ENCODE results near the gene KIAA2012. TPM values are rescaled to one million over a fixed set of nuclear protein-coding genes. Genes with fewer than 3 reads are reported as not detected.

KIAA2012 gene
- total and polyA plus RNA-seq, 2 donors (not counting 1 experiment from before 2014, with no cell fraction given): not detected

GRCh38 chr2:202193881-202194353, 120.9 kb downstream of the KIAA2012 start:
- Mint-ChIP-seq H3K9me3 (ENCODE audit: insufficient read depth) (no peaks in the 10 kb centered on the region), H3K27ac (no peak overlapping the region), H3K27me3 (no peaks in the 10 kb centered on the region), H3K4me1 (no peaks in the 10 kb centered on the region), H3K4me3 (no peak overlapping the region)
- ChIA-PET POLR2A (interaction anchor here (0.6 kb wide), 1 partner anchor 10 kb away, joined by 4 read pairs; no protein-coding TSS in a partner anchor), CTCF (no interaction called here)
- Histone ChIP-seq H3K79me2 (ENCODE audit: control insufficient read depth, insufficient read depth, low read length) (no peaks in the 10 kb centered on the region), H3K4me1 (ENCODE audit: control insufficient read depth in 2 of 2, insufficient read depth in 2 of 2, low read length in 2 of 2) (no peaks in the 10 kb centered on the region), H3K36me3 (replicated peaks in 1 of 2; ENCODE audit: control extremely low read depth in 1 of 2, control insufficient read depth in 1 of 2, extremely low read depth in 1 of 2, insufficient read depth in 2 of 2, low read length in 1 of 2) (no peaks in the 10 kb centered on the region), H4K20me1 (ENCODE audit: control insufficient read depth, insufficient read depth, low read length, poor library complexity, severe bottlenecking) (no peaks in the 10 kb centered on the region), H3K9me3 (ENCODE audit: control extremely low read depth in 1 of 3, control insufficient read depth in 2 of 3, insufficient read depth in 1 of 3, low read length in 2 of 3) (no peaks in the 10 kb centered on the region), H2AFZ (ENCODE audit: insufficient read depth, low read depth, low read length, poor library complexity, severe bottlenecking) (no peak overlapping the region), H3K4me3 (ENCODE audit: control extremely low read depth in 1 of 5, extremely low read depth in 1 of 5, insufficient read depth in 1 of 5, low read depth in 2 of 5, low read length in 4 of 5) (no peak overlapping the region), H3K27me3 (replicated peaks in 1 of 4; ENCODE audit: control extremely low read depth in 1 of 4, control insufficient read depth in 3 of 4, insufficient read depth in 4 of 4, low read length in 3 of 4) (no peaks in the 10 kb centered on the region), H3K27ac (ENCODE audit: low read length in 2 of 2) (no peak overlapping the region), H3K9ac (ENCODE audit: low read length) (no peak overlapping the region), H3K4me2 (replicated peaks; ENCODE audit: low read depth, low read length, poor library complexity, severe bottlenecking) (no peak overlapping the region)
- ATAC-seq (ENCODE audit: low read depth) (no peak), DNase-seq (no peak)
- intact Hi-C loops (cut with micrococcal nuclease): no loop called here
- TF ChIP-seq CTCF (IDR thresholded peaks at IDR 0.05) (no peak), EZH2 (IDR thresholded peaks at IDR 0.05; ENCODE audit: borderline replicate concordance, insufficient read depth, low read depth, low read length, poor library complexity, severe bottlenecking) (no peak)
- WGBS (ENCODE audit: insufficient coverage): 94% methylated on average over 6 of the region's 7 CpGs

- ChIA-PET CTCF (no interaction called here), POLR2A (interaction anchor here (0.6 kb wide), 1 partner anchor 9 kb away, joined by 4 read pairs; no protein-coding TSS in a partner anchor)
- no peaks in the 10 kb centered on the region for H3K36me3 ChIP-seq (replicated peaks in 1 of 2; ENCODE audit: control extremely low read depth in 1 of 2, control insufficient read depth in 1 of 2, extremely low read depth in 1 of 2, insufficient read depth in 2 of 2, low read length in 1 of 2)
- H3K4me3 Mint-ChIP-seq: no peak overlapping the region
- DNase-seq (no peak), ATAC-seq (ENCODE audit: low read depth) (no peak)
- H3K4me1 Mint-ChIP-seq: no peaks in the 10 kb centered on the region
- intact Hi-C loops (cut with micrococcal nuclease): no loop called here
- no peaks in the 10 kb centered on the region for H3K27me3 ChIP-seq (replicated peaks in 1 of 4; ENCODE audit: control extremely low read depth in 1 of 4, control insufficient read depth in 3 of 4, insufficient read depth in 4 of 4, low read length in 3 of 4)
- no peak overlapping the region for H3K27ac ChIP-seq (ENCODE audit: low read length in 2 of 2)
- H2AFZ ChIP-seq (ENCODE audit: insufficient read depth, low read depth, low read length, poor library complexity, severe bottlenecking): no peak overlapping the region
- H3K9ac ChIP-seq (ENCODE audit: low read length): no peak overlapping the region
- H3K4me2 ChIP-seq (replicated peaks; ENCODE audit: low read depth, low read length, poor library complexity, severe bottlenecking): no peak overlapping the region
- no peak overlapping the region for H3K27ac Mint-ChIP-seq
- H4K20me1 ChIP-seq (ENCODE audit: control insufficient read depth, insufficient read depth, low read length, poor library complexity, severe bottlenecking): no peaks in the 10 kb centered on the region
- no peaks in the 10 kb centered on the region for H3K4me1 ChIP-seq (ENCODE audit: control insufficient read depth in 2 of 2, insufficient read depth in 2 of 2, low read length in 2 of 2)
- no peaks in the 10 kb centered on the region for H3K27me3 Mint-ChIP-seq
- no peaks in the 10 kb centered on the region for H3K79me2 ChIP-seq (ENCODE audit: control insufficient read depth, insufficient read depth, low read length)
- WGBS (ENCODE audit: insufficient coverage): 100% methylated on average over 1 of the region's 3 CpGs
- H3K9me3 ChIP-seq (ENCODE audit: control extremely low read depth in 1 of 3, control insufficient read depth in 2 of 3, insufficient read depth in 1 of 3, low read length in 2 of 3): no peaks in the 10 kb centered on the region
- no peaks in the 10 kb centered on the region for H3K9me3 Mint-ChIP-seq (ENCODE audit: insufficient read depth)
- no peak overlapping the region for H3K4me3 ChIP-seq (ENCODE audit: control extremely low read depth in 1 of 5, extremely low read depth in 1 of 5, insufficient read depth in 1 of 5, low read depth in 2 of 5, low read length in 4 of 5)
- TF ChIP-seq CTCF (IDR thresholded peaks at IDR 0.05): no peak
- TF ChIP-seq EZH2 (IDR thresholded peaks at IDR 0.05; ENCODE audit: borderline replicate concordance, insufficient read depth, low read depth, low read length, poor library complexity, severe bottlenecking): no peak
Measured at GRCh38 chr2:202194418-202194817, 121.4 kb downstream of the KIAA2012 start.

All from B cell (primary cell).